ENCODE results near the gene HEMGN.

The HEMGN gene

GRCh38 chr9:97938081-97938644 is at the start of gene HEMGN:
Gene HEMGN, minus strand, starts transcription at chr9:97938172. Its CDS starts 36 bp downstream, at chr9:97938136.
- no peak within 1 kb of the TSS for H3K27ac ChIP-seq (ENCODE audit: low read depth in 2 of 2, low read length in 2 of 2)
- H3K4me1 ChIP-seq (ENCODE audit: control insufficient read depth in 2 of 2, insufficient read depth in 2 of 2, low read length in 2 of 2) = no peaks in the 10 kb centered on the region
- no peaks in the 10 kb centered on the region for H3K9me3 ChIP-seq (ENCODE audit: control insufficient read depth in 2 of 2, low read length in 2 of 2)
- peaks cover 1 to 3% of the 10 kb centered on the region in 2 donors for H3K27me3 ChIP-seq (ENCODE audit: control insufficient read depth in 2 of 2, insufficient read depth in 2 of 2, low read length in 2 of 2)
- no peaks in the 10 kb centered on the region for H3K36me3 ChIP-seq (ENCODE audit: control insufficient read depth in 2 of 2, insufficient read depth in 2 of 2, low read length in 2 of 2)
- H3K4me3 ChIP-seq (ENCODE audit: low read length in 2 of 2) = no peak within 1 kb of the TSS
- H3K9ac ChIP-seq (ENCODE audit: low read depth in 1 of 2, low read length in 2 of 2) = no peak within 1 kb of the TSS

GRCh38 chr9:97987487-97987886 is 49.5 kb upstream of the HEMGN start:
- Histone ChIP-seq H3K9ac (ENCODE audit: low read depth in 1 of 2, low read length in 2 of 2) (peak overlapping the region in 1 of 2 donors; percentile 17), H3K36me3 (ENCODE audit: control insufficient read depth in 2 of 2, insufficient read depth in 2 of 2, low read length in 2 of 2) (no peaks in the 10 kb centered on the region), H3K27me3 (ENCODE audit: control insufficient read depth in 2 of 2, insufficient read depth in 2 of 2, low read length in 2 of 2) (no peaks in the 10 kb centered on the region), H3K4me3 (ENCODE audit: low read length in 2 of 2) (no peak overlapping the region), H3K4me1 (ENCODE audit: control insufficient read depth in 2 of 2, insufficient read depth in 2 of 2, low read length in 2 of 2) (peaks cover 21 to 27% of the 10 kb centered on the region in 2 donors), H3K9me3 (ENCODE audit: control insufficient read depth in 2 of 2, low read length in 2 of 2) (no peaks in the 10 kb centered on the region), H3K27ac (ENCODE audit: low read depth in 2 of 2, low read length in 2 of 2) (no peak overlapping the region)

GRCh38 chr9:97985058-97985861 is 47.3 kb upstream of the HEMGN start:
- Histone ChIP-seq H3K4me1 (ENCODE audit: control insufficient read depth in 2 of 2, insufficient read depth in 2 of 2, low read length in 2 of 2) (peaks cover 25 to 28% of the 10 kb centered on the region in 2 donors), H3K4me3 (ENCODE audit: low read length in 2 of 2) (peak overlapping the region; percentile 84 to 88), H3K27ac (ENCODE audit: low read depth in 2 of 2, low read length in 2 of 2) (peak overlapping the region; percentile 98), H3K9me3 (ENCODE audit: control insufficient read depth in 2 of 2, low read length in 2 of 2) (no peaks in the 10 kb centered on the region), H3K9ac (ENCODE audit: low read depth in 1 of 2, low read length in 2 of 2) (peak overlapping the region; percentile 85 to 99), H3K27me3 (ENCODE audit: control insufficient read depth in 2 of 2, insufficient read depth in 2 of 2, low read length in 2 of 2) (no peaks in the 10 kb centered on the region), H3K36me3 (ENCODE audit: control insufficient read depth in 2 of 2, insufficient read depth in 2 of 2, low read length in 2 of 2) (no peaks in the 10 kb centered on the region)

- H3K27ac ChIP-seq (ENCODE audit: low read depth in 2 of 2, low read length in 2 of 2) = peak overlapping the region; percentile 98
Measured at GRCh38 chr9:97984188-97985057, 46.5 kb upstream of the HEMGN start.

GRCh38 chr9:97983589-97984187 is 45.7 kb upstream of the HEMGN start:
- no peaks in the 10 kb centered on the region for H3K9me3 ChIP-seq (ENCODE audit: control insufficient read depth in 2 of 2, low read length in 2 of 2)
- H3K27ac ChIP-seq (ENCODE audit: low read depth in 2 of 2, low read length in 2 of 2) = peak overlapping the region; percentile 98
- H3K36me3 ChIP-seq (ENCODE audit: control insufficient read depth in 2 of 2, insufficient read depth in 2 of 2, low read length in 2 of 2) = no peaks in the 10 kb centered on the region
- H3K4me3 ChIP-seq (ENCODE audit: low read length in 2 of 2) = peak overlapping the region; percentile 84 to 88
- H3K27me3 ChIP-seq (ENCODE audit: control insufficient read depth in 2 of 2, insufficient read depth in 2 of 2, low read length in 2 of 2) = no peaks in the 10 kb centered on the region
- H3K4me1 ChIP-seq (ENCODE audit: control insufficient read depth in 2 of 2, insufficient read depth in 2 of 2, low read length in 2 of 2) = peaks cover 22 to 23% of the 10 kb centered on the region in 2 donors
- H3K9ac ChIP-seq (ENCODE audit: low read depth in 1 of 2, low read length in 2 of 2) = peak overlapping the region; percentile 85 to 99

More at GRCh38 chr9:97984188-97985057, 46.5 kb upstream of the HEMGN start:
- H3K27me3 ChIP-seq (ENCODE audit: control insufficient read depth in 2 of 2, insufficient read depth in 2 of 2, low read length in 2 of 2) = no peaks in the 10 kb centered on the region
- peak overlapping the region; percentile 84 to 88 for H3K4me3 ChIP-seq (ENCODE audit: low read length in 2 of 2)
- H3K9ac ChIP-seq (ENCODE audit: low read depth in 1 of 2, low read length in 2 of 2) = peak overlapping the region; percentile 85 to 99
- H3K4me1 ChIP-seq (ENCODE audit: control insufficient read depth in 2 of 2, insufficient read depth in 2 of 2, low read length in 2 of 2) = peaks cover 23 to 28% of the 10 kb centered on the region in 2 donors
- no peaks in the 10 kb centered on the region for H3K36me3 ChIP-seq (ENCODE audit: control insufficient read depth in 2 of 2, insufficient read depth in 2 of 2, low read length in 2 of 2)
- H3K9me3 ChIP-seq (ENCODE audit: control insufficient read depth in 2 of 2, low read length in 2 of 2) = no peaks in the 10 kb centered on the region

GRCh38 chr9:97982683-97983588 is 45.0 kb upstream of the HEMGN start, which contains the start of gene ANP32B:
Gene ANP32B, plus strand, starts transcription at chr9:97983341. Its CDS starts 215 bp downstream, at chr9:97983556.
- no peaks in the 10 kb centered on the region for H3K9me3 ChIP-seq (ENCODE audit: control insufficient read depth in 2 of 2, low read length in 2 of 2)
- H3K4me1 ChIP-seq (ENCODE audit: control insufficient read depth in 2 of 2, insufficient read depth in 2 of 2, low read length in 2 of 2) = peaks cover 22 to 23% of the 10 kb centered on the region in 2 donors

GRCh38 chr9:97981846-97982682 is 44.1 kb upstream of the HEMGN start:
- no peaks in the 10 kb centered on the region for H3K27me3 ChIP-seq (ENCODE audit: control insufficient read depth in 2 of 2, insufficient read depth in 2 of 2, low read length in 2 of 2)
- H3K4me1 ChIP-seq (ENCODE audit: control insufficient read depth in 2 of 2, insufficient read depth in 2 of 2, low read length in 2 of 2) = peaks cover 22 to 23% of the 10 kb centered on the region in 2 donors
- H3K4me3 ChIP-seq (ENCODE audit: low read length in 2 of 2) = peak overlapping the region; percentile 75 to 88
- H3K9ac ChIP-seq (ENCODE audit: low read depth in 1 of 2, low read length in 2 of 2) = peak overlapping the region; percentile 81 to 99
- H3K9me3 ChIP-seq (ENCODE audit: control insufficient read depth in 2 of 2, low read length in 2 of 2) = no peaks in the 10 kb centered on the region
- peak overlapping the region; percentile 98 for H3K27ac ChIP-seq (ENCODE audit: low read depth in 2 of 2, low read length in 2 of 2)
- H3K36me3 ChIP-seq (ENCODE audit: control insufficient read depth in 2 of 2, insufficient read depth in 2 of 2, low read length in 2 of 2) = no peaks in the 10 kb centered on the region

More at GRCh38 chr9:97982683-97983588, 45.0 kb upstream of the HEMGN start, which contains the start of gene ANP32B:
- Histone ChIP-seq H3K36me3 (ENCODE audit: control insufficient read depth in 2 of 2, insufficient read depth in 2 of 2, low read length in 2 of 2) (no peaks in the 10 kb centered on the region), H3K4me3 (ENCODE audit: low read length in 2 of 2) (peak within 1 kb of the TSS; percentile 84 to 88), H3K27ac (ENCODE audit: low read depth in 2 of 2, low read length in 2 of 2) (peak within 1 kb of the TSS; percentile 98), H3K27me3 (ENCODE audit: control insufficient read depth in 2 of 2, insufficient read depth in 2 of 2, low read length in 2 of 2) (no peaks in the 10 kb centered on the region), H3K9ac (ENCODE audit: low read depth in 1 of 2, low read length in 2 of 2) (peak within 1 kb of the TSS; percentile 85 to 99)

- Histone ChIP-seq H3K9me3 (ENCODE audit: control insufficient read depth in 2 of 2, low read length in 2 of 2) (no peaks in the 10 kb centered on the region), H3K9ac (ENCODE audit: low read depth in 1 of 2, low read length in 2 of 2) (no peak overlapping the region), H3K27ac (ENCODE audit: low read depth in 2 of 2, low read length in 2 of 2) (peak overlapping the region in 1 of 2 donors; percentile 3), H3K36me3 (ENCODE audit: control insufficient read depth in 2 of 2, insufficient read depth in 2 of 2, low read length in 2 of 2) (no peaks in the 10 kb centered on the region), H3K27me3 (ENCODE audit: control insufficient read depth in 2 of 2, insufficient read depth in 2 of 2, low read length in 2 of 2) (no peaks in the 10 kb centered on the region), H3K4me3 (ENCODE audit: low read length in 2 of 2) (no peak overlapping the region), H3K4me1 (ENCODE audit: control insufficient read depth in 2 of 2, insufficient read depth in 2 of 2, low read length in 2 of 2) (peaks cover 21 to 22% of the 10 kb centered on the region in 2 donors)
Measured at GRCh38 chr9:97980918-97981845, 43.2 kb upstream of the HEMGN start.
